GM23248 (cell line): ENCODE results near the gene KANK3.

ENCODE experiments used
- EZH2 ChIP-seq: fragments of 200-600 bp; sonication (generic); IDR thresholded peaks from 2 replicates; pipeline ENCODE4 v1.6.1; 2018; ENCODE audit warnings: antibody characterized with exemption, mild to moderate bottlenecking; ENCODE audit not compliant: insufficient read depth, poor library complexity, severe bottlenecking
- EZH2phosphoT487 ChIP-seq: fragments of 200-600 bp; sonication (generic); IDR thresholded peaks from 2 replicates; pipeline ENCODE4 v1.6.1; 2018; ENCODE audit warnings: antibody characterized with exemption, moderate library complexity, mild to moderate bottlenecking, low read depth; ENCODE audit not compliant: insufficient read depth

DNA sequence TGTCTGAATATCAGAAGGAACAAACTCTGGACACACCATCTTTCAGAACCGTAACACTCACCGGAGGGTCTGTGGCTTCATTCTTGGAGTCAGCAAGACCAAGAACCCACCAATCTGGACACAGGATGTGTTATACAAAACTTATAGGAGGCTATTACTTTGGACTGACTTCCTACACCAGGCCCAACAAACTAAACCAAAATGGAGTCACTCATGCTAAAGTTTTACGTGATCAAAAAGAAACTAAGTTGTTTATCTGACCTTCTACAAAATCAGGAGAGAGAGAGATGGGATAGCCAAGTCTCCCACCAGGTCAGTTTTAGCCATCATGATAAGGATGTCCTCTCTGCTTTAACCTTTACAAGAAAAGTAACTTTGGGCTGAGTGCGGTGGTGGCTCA lies 43.9 kb upstream of the KANK3 start:
- TF ChIP-seq EZH2phosphoT487 (no peak), EZH2 (no peak)
